H1 (cell line): ENCODE measurements around the gene LAMA4. TPM values are rescaled to one million over a fixed set of nuclear protein-coding genes. Genes with fewer than 3 reads are reported as not detected.

Experiments
- CTCF ChIA-PET: fragments of 300-600 bp; sonication (Branson Sonifier 250); formaldehyde crosslinking; loops from one replicate; lab custom pipeline; 2021; ENCODE audit not compliant: partially characterized antibody; lab: Charles Lee
- POLR2A ChIA-PET: fragments of 300-600 bp; sonication (Branson Sonifier 250); formaldehyde crosslinking; loops from one replicate; lab custom pipeline; 2021; ENCODE audit warnings: inconsistent platforms; ENCODE audit not compliant: partially characterized antibody; lab: Charles Lee
- DNase-seq, 2 experiments: peaks; one replicate each; pipeline versions ENCODE4 v3.0.0 to v3.0.0-alpha.2; 2010 to 2022; ENCODE audit warnings: low spot score in 2 of 2, low read depth in 1 of 2, mixed read lengths in 1 of 2
- FAIRE-seq: peaks from 2 replicates; lab custom pipeline; 2011; peaks lifted over from hg19 to GRCh38; lab: Jason Lieb, UNC
- H2AFZ ChIP-seq: 2 replicates; pipeline ENCODE4 v1.8.1; 2012; ENCODE audit warnings: low read length, inconsistent platforms
- H2AK5ac ChIP-seq: 2 replicates; pipeline ENCODE4 v1.6.1; 2013; ENCODE audit warnings: low read depth, low read length
- H2BK120ac ChIP-seq: replicated peaks from 2 replicates; pipeline ENCODE3; 2013; ENCODE audit warnings: low read depth, low read length, inconsistent platforms
- H2BK12ac ChIP-seq: 2 replicates; pipeline ENCODE4 v1.6.1; 2013; ENCODE audit warnings: low read depth, low read length
- H2BK15ac ChIP-seq: 2 replicates; pipeline ENCODE4 v1.6.1; 2013; ENCODE audit warnings: low read length
- H2BK20ac ChIP-seq: 2 replicates; pipeline ENCODE4 v1.6.1; 2013; ENCODE audit warnings: low read length
- H2BK5ac ChIP-seq: 2 replicates; pipeline ENCODE4 v1.6.1; 2013; ENCODE audit warnings: low read depth, low read length
- H3K14ac ChIP-seq: 2 replicates; pipeline ENCODE4 v1.6.1; 2013; ENCODE audit warnings: inconsistent platforms; ENCODE audit not compliant: insufficient read length
- H3K18ac ChIP-seq: 2 replicates; pipeline ENCODE4 v1.6.1; 2013; ENCODE audit warnings: low read length; ENCODE audit errors: extremely low read depth
- H3K23ac ChIP-seq: 2 replicates; pipeline ENCODE4 v1.6.1; 2013; ENCODE audit warnings: inconsistent platforms; ENCODE audit not compliant: insufficient read length
- H3K23me2 ChIP-seq: 2 replicates; pipeline ENCODE4 v1.6.1; 2013; ENCODE audit warnings: low read depth, low read length
- H3K27ac ChIP-seq: 2 replicates; pipeline ENCODE4 v1.6.1; 2011; ENCODE audit warnings: low read depth, low read length, inconsistent platforms
- H3K27me3 ChIP-seq, 4 experiments: replicated peaks in 1 of 4; 1 replicate in 1 of 4; 2 replicates in 3 of 4; pipeline versions ENCODE4 v1.6.1 to v1.8.1; 2011 to 2013; ENCODE audit warnings: low read length in 3 of 4, mild to moderate bottlenecking in 3 of 4, inconsistent platforms in 2 of 4, mixed read lengths in 2 of 4, moderate library complexity in 1 of 4; ENCODE audit not compliant: control insufficient read depth in 3 of 4, insufficient read depth in 3 of 4; ENCODE audit errors: extremely low read depth in 1 of 4
- H3K36me3 ChIP-seq, 4 experiments: 2 replicates each; pipeline versions ENCODE4 v1.6.1 to v1.8.1; 2011 to 2013; ENCODE audit warnings: mild to moderate bottlenecking in 4 of 4, low read length in 3 of 4, moderate library complexity in 2 of 4, control low read depth in 1 of 4, inconsistent platforms in 1 of 4; ENCODE audit not compliant: insufficient read depth in 4 of 4, control insufficient read depth in 2 of 4
- H3K4ac ChIP-seq: replicated peaks from 2 replicates; pipeline ENCODE3; 2013; ENCODE audit warnings: low read length, low read depth, mixed read lengths, inconsistent platforms; ENCODE audit not compliant: insufficient read length
- H3K4me1 ChIP-seq, 4 experiments: replicated peaks in 1 of 4; 1 replicate in 1 of 4; 2 replicates in 3 of 4; pipeline versions ENCODE4 v1.6.1 to v1.8.1; 2011 to 2013; ENCODE audit warnings: low read length in 3 of 4, inconsistent platforms in 2 of 4, mixed read lengths in 1 of 4; ENCODE audit not compliant: insufficient read depth in 4 of 4, control insufficient read depth in 3 of 4
- H3K4me2 ChIP-seq, 2 experiments: 2 replicates each; pipeline versions ENCODE4 v1.6.1 to v1.8.1; 2011 to 2013; ENCODE audit warnings: low read depth in 2 of 2, low read length in 2 of 2, control low read depth in 1 of 2, inconsistent platforms in 1 of 2, mild to moderate bottlenecking in 1 of 2; ENCODE audit not compliant: insufficient read depth in 1 of 2
- H3K4me3 ChIP-seq, 4 experiments: fragments of 200-600, 300-600 bp in 1 of 4; sonication (generic), shearing (Covaris generic), sonication (Bioruptor Twin) in 1 of 4; 2 replicates each; pipeline versions ENCODE4 v1.5.1 to v1.8.1; 2011 to 2016; ENCODE audit warnings: low read length in 4 of 4, low read depth in 3 of 4, control low read depth in 2 of 4, inconsistent platforms in 2 of 4, mild to moderate bottlenecking in 2 of 4, mixed read lengths in 1 of 4, moderate library complexity in 1 of 4; ENCODE audit not compliant: insufficient read depth in 2 of 4; ENCODE audit errors: extremely low read depth in 1 of 4
- H3K56ac ChIP-seq: replicated peaks from 2 replicates; pipeline ENCODE3; 2013; ENCODE audit warnings: low read depth, mild to moderate bottlenecking, mixed read lengths, low read length, inconsistent platforms; ENCODE audit not compliant: insufficient read length
- H3K79me1 ChIP-seq: 2 replicates; pipeline ENCODE4 v1.6.1; 2013; ENCODE audit warnings: low read depth, low read length, control low read depth
- H3K79me2 ChIP-seq, 2 experiments: 2 replicates each; pipeline versions ENCODE4 v1.6.1 to v1.8.1; 2012 to 2013; ENCODE audit warnings: low read length in 2 of 2, mild to moderate bottlenecking in 2 of 2, inconsistent platforms in 1 of 2; ENCODE audit not compliant: insufficient read depth in 2 of 2, control insufficient read depth in 1 of 2
- H3K9ac ChIP-seq, 4 experiments: replicated peaks in 1 of 4; 1 replicate in 1 of 4; 2 replicates in 3 of 4; pipeline versions ENCODE4 v1.6.1 to v1.8.1; 2011 to 2013; ENCODE audit warnings: low read depth in 3 of 4, low read length in 3 of 4, control low read depth in 2 of 4, mild to moderate bottlenecking in 2 of 4, moderate library complexity in 2 of 4, inconsistent platforms in 1 of 4; ENCODE audit errors: extremely low read depth in 1 of 4
- H3K9me3 ChIP-seq, 2 experiments: 2 replicates each; pipeline versions ENCODE4 v1.6.1 to v1.8.1; 2012 to 2013; ENCODE audit warnings: mild to moderate bottlenecking in 2 of 2, moderate library complexity in 2 of 2, control low read depth in 1 of 2, inconsistent platforms in 1 of 2, low read depth in 1 of 2, low read length in 1 of 2, mixed read lengths in 1 of 2; ENCODE audit not compliant: insufficient read depth in 2 of 2
- H4K20me1 ChIP-seq, 2 experiments: replicated peaks in 1 of 2; 2 replicates each; pipeline versions ENCODE3 to v1.8.1; 2011 to 2013; ENCODE audit warnings: inconsistent platforms in 2 of 2, low read length in 2 of 2, mild to moderate bottlenecking in 1 of 2; ENCODE audit not compliant: insufficient read depth in 2 of 2, control insufficient read depth in 1 of 2
- H4K5ac ChIP-seq: 2 replicates; pipeline ENCODE4 v1.6.1; 2013; ENCODE audit warnings: low read length, low read depth, mixed read lengths, inconsistent platforms; ENCODE audit not compliant: insufficient read length
- H4K8ac ChIP-seq: 2 replicates; pipeline ENCODE4 v1.8.0; 2013; ENCODE audit warnings: mild to moderate bottlenecking, moderate library complexity, low read length, inconsistent platforms; ENCODE audit not compliant: insufficient read depth; ENCODE audit errors: extremely low read depth
- H4K91ac ChIP-seq: replicated peaks from 2 replicates; pipeline ENCODE3; 2013; ENCODE audit warnings: low read length, mixed read lengths, inconsistent platforms; ENCODE audit not compliant: insufficient read length
- BACH1 ChIP-seq: IDR thresholded peaks from 2 replicates; pipeline ENCODE4 v1.6.1; 2012; ENCODE audit warnings: low read length, improper control_type of control experiment
- BCL11A ChIP-seq, 2 experiments: IDR thresholded peaks; one replicate each; pipeline ENCODE4 v1.6.1; 2011; ENCODE audit warnings: low read depth in 2 of 2, low read length in 2 of 2, mild to moderate bottlenecking in 2 of 2
- CTCF ChIP-seq, 3 experiments: IDR thresholded peaks; 1 replicate in 2 of 3; 2 replicates in 1 of 3; pipeline versions ENCODE4 v1.5.1 to v1.6.1; 2011; ENCODE audit warnings: low read length in 3 of 3, mild to moderate bottlenecking in 3 of 3, inconsistent platforms in 2 of 3, low read depth in 1 of 3, moderate library complexity in 1 of 3; ENCODE audit not compliant: insufficient read depth in 1 of 3; ENCODE audit errors: control extremely low read depth in 1 of 3
- JUND ChIP-seq: IDR thresholded peaks from 2 replicates; pipeline ENCODE4 v1.6.1; 2011; ENCODE audit warnings: mild to moderate bottlenecking, improper control_type of control experiment, low read length
- KDM5A ChIP-seq: fragments of 200-600 bp; IDR thresholded peaks from 2 replicates; pipeline ENCODE4 v1.7.1; 2012; ENCODE audit warnings: mild to moderate bottlenecking, low read length, inconsistent platforms, mixed read lengths
- NANOG ChIP-seq: IDR thresholded peaks from 2 replicates; pipeline ENCODE4 v1.6.1; 2011; ENCODE audit warnings: low read length, low read depth, mild to moderate bottlenecking, inconsistent platforms; ENCODE audit not compliant: insufficient read depth, poor library complexity, severe bottlenecking
- POU5F1 ChIP-seq: IDR thresholded peaks from 2 replicates; pipeline ENCODE4 v1.6.1; 2011; ENCODE audit warnings: low read depth, mild to moderate bottlenecking, low read length, moderate library complexity
- SIN3A ChIP-seq, 2 experiments: IDR thresholded peaks in 1 of 2; conservative IDR thresholded peaks in 1 of 2; 2 replicates each; pipeline ENCODE4 v1.6.1; 2011 to 2012; ENCODE audit warnings: low read length in 2 of 2, improper control_type of control experiment in 1 of 2, low read depth in 1 of 2, mild to moderate bottlenecking in 1 of 2
- SP1 ChIP-seq: IDR thresholded peaks from 2 replicates; pipeline ENCODE4 v1.6.1; 2011; ENCODE audit warnings: low read depth, low read length
- TEAD4 ChIP-seq: IDR thresholded peaks from 2 replicates; pipeline ENCODE4 v1.6.1; 2012; ENCODE audit warnings: low read depth, low read length, inconsistent platforms, mixed read lengths
- WGBS, 2 experiments: shearing (Covaris generic) in 1 of 2; methylation state at CpG; one replicate each; pipeline versions ENCODE4 v1.1.6 to v1.1.7; 2013 to 2015; ENCODE audit warnings: low lambda C conversion rate in 2 of 2, mixed read lengths in 2 of 2, inconsistent platforms in 1 of 2, low coverage in 1 of 2, missing lambda C conversion rate in 1 of 2; ENCODE audit not compliant: insufficient replicate concordance in 2 of 2, insufficient coverage in 1 of 2, insufficient read length in 1 of 2; ENCODE audit errors: extremely low coverage in 1 of 2, missing lambda C conversion rate in 1 of 2; 5-methylcytosine and 5-hydroxymethylcytosine counted together
- polyA plus RNA-seq, 7 experiments: library from polyadenylated mRNA; depleted of rRNA in 3 of 7; stranded (reverse) in 5 of 7; unstranded in 2 of 7; fragments of >200 nt in 5 of 7; fragments of 200-250 nt in 2 of 7; gene quantifications; 1 replicate in 5 of 7; 2 replicates in 1 of 7; 4 replicates in 1 of 7; pipeline versions ENCODE4 v1.2.1 to v1.2.3, GENCODE V29; 2011 to 2013; ENCODE audit warnings: missing spikeins in 2 of 7, mixed read lengths in 2 of 7
- total RNA-seq: library from RNA; stranded (reverse); fragmentation: NEBNext Ultra II Directional; extraction: Animal tissue kit (Norgen Biotek cat#: 25700); gene quantifications from 2 replicates; pipeline ENCODE4 v1.2.1, GENCODE V29; 2021
- TF ChIP-seq, protein P1 (sequence below): IDR thresholded peaks from 2 replicates; pipeline ENCODE4 v1.6.1; 2011; ENCODE audit warnings: low read length, improper control_type of control experiment

LAMA4 gene
- total and polyA plus RNA-seq, 2 of the 8 experiments (the other 6 are each of a cell fraction or from before 2014, with no cell fraction given) = 0.95 to 1.5 TPM

DNA sequence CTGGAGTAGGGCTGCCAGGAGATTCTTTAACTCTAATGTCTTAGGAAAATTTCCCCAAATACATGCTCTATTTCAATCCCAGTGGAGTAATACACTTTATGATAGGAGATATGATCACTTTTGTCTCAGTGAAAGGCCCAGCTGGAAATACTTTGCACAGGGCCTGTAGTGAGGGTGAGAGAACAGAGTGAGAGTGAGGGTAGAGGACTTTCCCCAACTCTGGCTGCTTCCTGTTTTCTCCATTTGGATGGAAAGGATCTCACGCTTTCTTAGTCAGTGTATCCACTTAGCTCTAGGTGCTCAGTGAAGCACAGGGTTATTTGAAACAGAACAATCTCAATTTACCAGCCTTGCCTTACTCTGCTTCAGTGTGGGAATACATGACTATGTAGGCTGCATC lies 130.4 kb downstream of the LAMA4 start:
- no peak overlapping the region for H3K18ac ChIP-seq
- H2AFZ ChIP-seq = no peak overlapping the region
- no peak overlapping the region for H3K23ac ChIP-seq
- H2BK12ac ChIP-seq = no peak overlapping the region
- no peaks in the 10 kb centered on the region for H3K9me3 ChIP-seq
- no peaks in the 10 kb centered on the region for H4K20me1 ChIP-seq
- H2BK20ac ChIP-seq = no peak overlapping the region
- no peak overlapping the region for H2AK5ac ChIP-seq
- H2BK15ac ChIP-seq = no peak overlapping the region
- no peak overlapping the region for H3K14ac ChIP-seq
- H3K56ac ChIP-seq = no peak overlapping the region
- POLR2A ChIA-PET = interaction anchor here (0.8 kb wide), 1 partner anchor 13 kb away, joined by 3 read pairs; no protein-coding TSS in a partner anchor
- H3K4ac ChIP-seq = no peak overlapping the region
- no peak overlapping the region for H3K27ac ChIP-seq
- peaks cover 0 to 3% (median 0%) of the 10 kb centered on the region in 4 experiments; a peak in 1 of 7 replicates for H3K4me1 ChIP-seq
- H3K4me3 ChIP-seq = no peak overlapping the region
- H2BK120ac ChIP-seq = no peak overlapping the region
- CTCF ChIA-PET = interaction anchor here (0.7 to 3.5 kb wide), 3 partner anchors 11 to 1968 kb away, joined by 3 to 13 read pairs (median 3); no protein-coding TSS in a partner anchor
- H3K79me2 ChIP-seq = no peaks in the 10 kb centered on the region
- no peak overlapping the region for H3K4me2 ChIP-seq
- no peak overlapping the region for H4K91ac ChIP-seq
- no peak for DNase-seq
- no peak overlapping the region for H4K8ac ChIP-seq
- no peak overlapping the region for H3K9ac ChIP-seq
- H3K79me1 ChIP-seq = no peaks in the 10 kb centered on the region
- no peak for FAIRE-seq
- no peak overlapping the region for H2BK5ac ChIP-seq
- H3K23me2 ChIP-seq = no peaks in the 10 kb centered on the region
- no peak overlapping the region for H4K5ac ChIP-seq
- no peaks in the 10 kb centered on the region for H3K36me3 ChIP-seq
- H3K27me3 ChIP-seq = no peaks in the 10 kb centered on the region
- 100% methylated on average over 1 of the region's 1 CpG; no CpG with 5 or more reads in 1 of the 2 experiments for WGBS, 2 experiments
- TF ChIP-seq BCL11A (IDR thresholded peaks at IDR 0.05; ENCODE audit: low read depth in 2 of 2, low read length in 2 of 2) (no peak), POU5F1 (no peak), KDM5A (no peak), NANOG (no peak), BACH1 (no peak), CTCF (IDR thresholded peaks at IDR 0.05; ENCODE audit: control extremely low read depth in 1 of 3, insufficient read depth in 1 of 3, low read depth in 1 of 3, low read length in 3 of 3) (no peak), JUND (no peak), SIN3A (conservative IDR thresholded peaks at IDR 0.05 in 1 of 2, IDR thresholded peaks at IDR 0.05 in 1 of 2; ENCODE audit: low read depth in 1 of 2, low read length in 2 of 2) (no peak), SP1 (no peak), TEAD4 (no peak)
- TF ChIP-seq, protein P1, sequence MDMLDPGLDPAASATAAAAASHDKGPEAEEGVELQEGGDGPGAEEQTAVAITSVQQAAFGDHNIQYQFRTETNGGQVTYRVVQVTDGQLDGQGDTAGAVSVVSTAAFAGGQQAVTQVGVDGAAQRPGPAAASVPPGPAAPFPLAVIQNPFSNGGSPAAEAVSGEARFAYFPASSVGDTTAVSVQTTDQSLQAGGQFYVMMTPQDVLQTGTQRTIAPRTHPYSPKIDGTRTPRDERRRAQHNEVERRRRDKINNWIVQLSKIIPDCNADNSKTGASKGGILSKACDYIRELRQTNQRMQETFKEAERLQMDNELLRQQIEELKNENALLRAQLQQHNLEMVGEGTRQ = no peak
